Measurements from ENCODE around the gene ARHGEF4. TPM values are rescaled to one million over a fixed set of nuclear protein-coding genes. Genes with fewer than 3 reads are reported as not detected.

The ARHGEF4 gene
- total and polyA plus RNA-seq, 2 donors from 2014 or later = 0.90 to 0.94 TPM

GRCh38 chr2:130837175-130837810 lies 579 bp downstream of the ARHGEF4 start:
- DNase-seq (no peak), FAIRE-seq (no peak)
- TF ChIP-seq, protein P1, sequence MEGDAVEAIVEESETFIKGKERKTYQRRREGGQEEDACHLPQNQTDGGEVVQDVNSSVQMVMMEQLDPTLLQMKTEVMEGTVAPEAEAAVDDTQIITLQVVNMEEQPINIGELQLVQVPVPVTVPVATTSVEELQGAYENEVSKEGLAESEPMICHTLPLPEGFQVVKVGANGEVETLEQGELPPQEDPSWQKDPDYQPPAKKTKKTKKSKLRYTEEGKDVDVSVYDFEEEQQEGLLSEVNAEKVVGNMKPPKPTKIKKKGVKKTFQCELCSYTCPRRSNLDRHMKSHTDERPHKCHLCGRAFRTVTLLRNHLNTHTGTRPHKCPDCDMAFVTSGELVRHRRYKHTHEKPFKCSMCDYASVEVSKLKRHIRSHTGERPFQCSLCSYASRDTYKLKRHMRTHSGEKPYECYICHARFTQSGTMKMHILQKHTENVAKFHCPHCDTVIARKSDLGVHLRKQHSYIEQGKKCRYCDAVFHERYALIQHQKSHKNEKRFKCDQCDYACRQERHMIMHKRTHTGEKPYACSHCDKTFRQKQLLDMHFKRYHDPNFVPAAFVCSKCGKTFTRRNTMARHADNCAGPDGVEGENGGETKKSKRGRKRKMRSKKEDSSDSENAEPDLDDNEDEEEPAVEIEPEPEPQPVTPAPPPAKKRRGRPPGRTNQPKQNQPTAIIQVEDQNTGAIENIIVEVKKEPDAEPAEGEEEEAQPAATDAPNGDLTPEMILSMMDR (IDR thresholded peaks at IDR 0.05; ENCODE audit: borderline replicate concordance, extremely low read depth, insufficient read depth) = no peak
- H3K4me1 ChIP-seq (ENCODE audit: control insufficient read depth in 2 of 3, insufficient read depth in 2 of 3, low read depth in 1 of 3, low read length in 3 of 3) = no peaks in the 10 kb centered on the region
- no peak overlapping the region for H3K27ac ChIP-seq (ENCODE audit: low read depth in 2 of 2, low read length in 2 of 2)
- intact Hi-C loops (cut with DNase I) = no loop called here
- no peaks in the 10 kb centered on the region for H3K9me3 ChIP-seq (ENCODE audit: control insufficient read depth in 2 of 3, insufficient read depth in 1 of 3, low read length in 3 of 3)
- no peak overlapping the region for H3K4me3 ChIP-seq (ENCODE audit: low read length in 3 of 3)
- H3K27me3 ChIP-seq (ENCODE audit: control insufficient read depth, insufficient read depth, low read length) = no peaks in the 10 kb centered on the region
- H3K9ac ChIP-seq (ENCODE audit: low read length in 3 of 3) = no peak overlapping the region
- H3K36me3 ChIP-seq (ENCODE audit: control insufficient read depth in 2 of 3, insufficient read depth in 3 of 3, low read length in 3 of 3) = no peaks in the 10 kb centered on the region

GRCh38 chr2:130837811-130838565 lies 1.3 kb downstream of the ARHGEF4 start:
- TF ChIP-seq, protein P1 (IDR thresholded peaks at IDR 0.05; ENCODE audit: borderline replicate concordance, extremely low read depth, insufficient read depth) = no peak
- H3K9ac ChIP-seq (ENCODE audit: low read length in 3 of 3) = no peak overlapping the region
- H3K27ac ChIP-seq (ENCODE audit: low read depth in 2 of 2, low read length in 2 of 2) = no peak overlapping the region
- no peak for FAIRE-seq
- no peaks in the 10 kb centered on the region for H3K36me3 ChIP-seq (ENCODE audit: control insufficient read depth in 2 of 3, insufficient read depth in 3 of 3, low read length in 3 of 3)
- no peaks in the 10 kb centered on the region for H3K9me3 ChIP-seq (ENCODE audit: control insufficient read depth in 2 of 3, insufficient read depth in 1 of 3, low read length in 3 of 3)
- no peaks in the 10 kb centered on the region for H3K4me1 ChIP-seq (ENCODE audit: control insufficient read depth in 2 of 3, insufficient read depth in 2 of 3, low read depth in 1 of 3, low read length in 3 of 3)
- intact Hi-C loops (cut with DNase I) = no loop called here
- H3K27me3 ChIP-seq (ENCODE audit: control insufficient read depth, insufficient read depth, low read length) = no peaks in the 10 kb centered on the region
- peak in 1 of 5 donors; percentile 44 for DNase-seq
- H3K4me3 ChIP-seq (ENCODE audit: low read length in 3 of 3) = no peak overlapping the region

GRCh38 chr2:130839011-130839780 lies 2.5 kb downstream of the ARHGEF4 start:
- Histone ChIP-seq H3K27me3 (ENCODE audit: control insufficient read depth, insufficient read depth, low read length) (no peaks in the 10 kb centered on the region), H3K9me3 (ENCODE audit: control insufficient read depth in 2 of 3, insufficient read depth in 1 of 3, low read length in 3 of 3) (no peaks in the 10 kb centered on the region), H3K4me3 (ENCODE audit: low read length in 3 of 3) (no peak overlapping the region), H3K36me3 (ENCODE audit: control insufficient read depth in 2 of 3, insufficient read depth in 3 of 3, low read length in 3 of 3) (no peaks in the 10 kb centered on the region), H3K4me1 (ENCODE audit: control insufficient read depth in 2 of 3, insufficient read depth in 2 of 3, low read depth in 1 of 3, low read length in 3 of 3) (no peaks in the 10 kb centered on the region), H3K27ac (ENCODE audit: low read depth in 2 of 2, low read length in 2 of 2) (no peak overlapping the region), H3K9ac (ENCODE audit: low read length in 3 of 3) (no peak overlapping the region)
- TF ChIP-seq, protein P1 (IDR thresholded peaks at IDR 0.05; ENCODE audit: borderline replicate concordance, extremely low read depth, insufficient read depth) = no peak
- intact Hi-C loops (cut with DNase I) = no loop called here
- FAIRE-seq (no peak), DNase-seq (peak in 1 of 5 donors; percentile 48)

Measured in kidney (tissue), 14 donors.